ENCODE results near the gene NDE1.

- TF ChIP-seq POLR2A (IDR thresholded peaks at IDR 0.05) = no peak
- no peak for TF ChIP-seq CTCF (IDR thresholded peaks at IDR 0.05)
Observed at GRCh38 chr16:15667091-15667742, 17.2 kb downstream of the NDE1 start.

Data from stomach (tissue), 4 donors.